ENCODE data around the gene LMNTD2.
"Not testable (repeated sequence)": the region's sequence is repeated elsewhere in the genome, so short reads cannot be mapped to it uniquely, and the experiment has no call there.

Gene LMNTD2

DNA sequence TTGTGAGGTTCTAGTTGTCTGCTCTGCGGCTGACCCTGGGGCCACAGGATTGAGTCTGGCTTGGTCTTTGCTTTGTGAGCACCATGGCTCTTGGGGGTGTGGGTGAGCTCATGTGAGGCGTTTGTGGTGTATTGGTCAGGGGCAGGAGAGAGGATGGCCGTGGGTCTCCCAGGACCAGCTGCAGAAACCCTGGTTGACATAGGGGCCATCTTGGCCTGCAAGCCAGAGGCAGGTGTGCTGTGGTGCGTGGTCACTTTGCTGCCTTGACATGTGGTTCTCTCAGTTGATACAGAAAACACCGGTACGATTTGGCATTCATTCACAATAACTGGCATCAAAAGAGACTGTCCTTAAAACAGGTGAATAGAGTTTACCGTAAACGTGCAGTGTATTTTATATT is 27.0 kb upstream of the LMNTD2 start:
- no peak for DNase-seq

DNA sequence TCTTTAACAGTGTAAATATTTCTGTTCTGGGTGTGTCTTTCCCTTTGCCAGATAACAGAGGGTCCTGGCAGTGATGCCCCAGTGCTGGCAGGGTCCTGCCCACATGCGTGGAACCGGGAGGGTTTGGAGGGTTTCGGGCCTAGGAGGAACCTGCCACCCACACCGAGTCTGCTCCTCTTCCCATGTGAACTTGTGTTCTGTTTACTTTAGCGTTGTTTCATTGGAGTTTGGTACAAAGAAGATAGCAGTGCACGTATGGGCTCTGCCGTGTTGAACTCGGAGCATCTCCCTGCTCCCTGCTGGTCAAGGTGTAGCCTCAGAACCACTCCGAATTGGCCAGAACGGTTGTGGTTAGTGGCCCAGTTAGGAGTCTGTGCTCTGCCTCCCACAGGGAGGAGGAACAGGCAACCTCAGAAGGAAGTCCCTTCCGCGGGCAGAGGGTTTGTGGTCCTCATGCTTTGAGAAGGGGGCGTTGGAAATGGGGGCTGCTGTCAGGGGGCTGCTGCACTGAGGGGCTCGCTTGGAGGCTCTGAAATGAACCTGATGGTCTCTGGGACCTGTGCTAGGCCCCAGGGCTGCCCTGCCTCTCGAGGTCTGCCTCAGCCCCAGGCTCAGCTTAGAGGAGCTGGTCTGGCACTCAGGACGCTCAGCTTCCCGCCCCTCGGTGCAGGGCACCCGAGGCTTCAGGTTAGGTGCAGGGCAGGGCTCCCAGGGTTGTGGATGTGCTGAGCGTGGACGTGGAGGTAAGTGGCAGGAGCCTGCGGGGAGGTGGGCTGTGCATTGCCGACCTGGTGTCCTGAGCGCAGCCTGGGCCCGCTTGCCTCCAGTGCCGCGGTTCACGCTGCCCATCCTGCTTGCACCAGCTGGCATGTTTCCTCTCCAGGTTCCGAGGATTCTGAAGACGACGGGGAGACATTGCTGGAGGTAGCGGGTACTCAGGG is 26.1 kb upstream of the LMNTD2 start:
- DNase-seq: no peak

DNA sequence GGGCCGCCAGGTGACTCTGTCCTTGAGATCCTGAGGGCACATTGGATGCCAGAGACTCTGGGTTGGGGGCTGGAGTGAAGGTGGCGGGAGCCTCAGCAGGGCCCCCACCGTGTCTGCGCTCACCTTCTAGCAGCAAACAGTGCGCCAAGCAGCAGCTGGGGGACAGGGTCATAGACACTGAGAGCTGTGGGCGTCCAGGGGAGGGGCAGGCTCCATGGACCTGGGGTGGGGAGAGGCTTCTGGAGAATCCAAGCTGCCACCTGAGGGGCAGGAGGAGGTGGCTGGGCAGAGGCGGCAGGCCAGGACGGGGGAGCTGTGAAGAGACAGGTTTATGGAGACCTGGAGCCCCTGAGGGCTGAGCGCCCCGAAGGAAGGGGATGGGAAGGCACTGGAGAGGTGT is 23.7 kb upstream of the LMNTD2 start:
- DNase-seq: no peak

DNA sequence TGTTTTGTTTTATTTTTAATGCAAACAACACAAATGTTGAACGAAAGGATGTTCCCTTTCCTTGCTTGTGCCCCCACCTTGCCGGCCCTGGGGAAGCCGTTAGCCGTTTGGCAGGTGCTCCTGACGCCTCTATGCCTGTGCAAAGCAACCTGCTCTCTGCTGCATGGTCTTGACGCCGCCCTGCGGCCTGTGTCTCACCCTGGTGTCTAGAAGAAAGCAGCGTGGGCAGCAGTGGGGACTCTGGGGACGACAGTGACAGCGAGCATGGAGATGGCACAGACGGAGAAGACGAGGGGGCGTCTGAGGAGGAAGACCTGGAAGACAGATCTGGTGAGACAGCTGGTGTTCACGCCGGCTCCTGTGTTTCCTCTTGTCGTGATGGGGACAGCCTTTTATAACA is 21.2 kb upstream of the LMNTD2 start:
- no peak for DNase-seq

DNA sequence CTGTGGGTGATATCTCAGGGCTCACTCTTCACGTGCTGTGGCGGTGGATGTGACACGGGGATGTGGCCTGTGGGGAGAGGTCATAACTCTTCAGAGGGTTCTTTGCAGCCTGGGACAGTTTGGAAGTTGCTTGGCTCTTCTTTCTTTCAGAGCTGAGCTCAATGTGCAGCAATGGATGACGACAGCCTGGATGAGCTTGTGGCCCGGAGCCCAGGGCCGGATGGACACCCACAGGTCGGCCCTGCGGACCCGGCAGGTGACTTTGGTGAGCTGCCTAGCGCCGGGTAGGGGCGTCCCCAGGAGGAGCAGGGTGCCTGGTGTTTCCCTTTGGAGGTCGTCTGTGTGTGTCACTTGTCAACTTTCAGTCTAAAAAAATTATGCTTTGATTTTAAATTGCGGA is 20.8 kb upstream of the LMNTD2 start:
- DNase-seq: no peak

DNA sequence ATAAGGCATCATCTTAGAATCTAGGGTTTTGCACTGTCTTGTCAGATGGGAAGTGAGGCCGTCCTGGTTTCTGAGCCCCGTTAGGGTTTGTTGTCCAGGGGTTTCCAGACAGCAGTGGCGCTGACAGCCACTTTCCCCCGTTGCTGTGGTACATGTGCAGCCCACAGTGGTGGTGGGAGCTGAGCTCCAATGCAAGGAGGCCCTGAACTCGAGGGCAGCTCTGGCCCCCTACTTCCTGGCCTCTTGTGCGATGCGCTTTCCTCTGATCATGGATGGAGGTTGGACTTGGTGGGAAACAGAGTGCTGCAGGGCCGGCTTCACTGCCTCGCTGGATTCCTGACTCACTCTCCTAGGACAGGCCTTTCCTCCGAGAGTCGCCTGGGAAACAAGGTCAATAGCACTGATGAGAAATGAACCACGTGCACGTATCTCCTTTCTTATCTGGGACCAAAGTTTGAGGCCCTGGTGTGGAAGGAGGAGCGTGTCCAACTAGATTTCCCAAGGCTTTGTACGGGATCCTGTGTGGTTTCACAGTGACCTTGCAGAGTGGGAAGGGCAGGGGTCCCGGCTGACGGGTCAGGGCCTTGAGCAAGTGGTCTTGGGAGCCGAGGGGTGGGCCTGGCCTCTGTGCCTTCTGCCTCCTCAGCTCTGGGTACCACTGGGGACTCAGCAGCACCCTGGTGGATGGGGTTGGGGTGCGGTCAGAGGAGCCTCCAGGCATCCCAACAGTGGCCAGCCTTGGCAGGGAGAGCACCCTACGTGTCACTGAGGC is 19.5 kb upstream of the LMNTD2 start:
- no peak for DNase-seq

DNA sequence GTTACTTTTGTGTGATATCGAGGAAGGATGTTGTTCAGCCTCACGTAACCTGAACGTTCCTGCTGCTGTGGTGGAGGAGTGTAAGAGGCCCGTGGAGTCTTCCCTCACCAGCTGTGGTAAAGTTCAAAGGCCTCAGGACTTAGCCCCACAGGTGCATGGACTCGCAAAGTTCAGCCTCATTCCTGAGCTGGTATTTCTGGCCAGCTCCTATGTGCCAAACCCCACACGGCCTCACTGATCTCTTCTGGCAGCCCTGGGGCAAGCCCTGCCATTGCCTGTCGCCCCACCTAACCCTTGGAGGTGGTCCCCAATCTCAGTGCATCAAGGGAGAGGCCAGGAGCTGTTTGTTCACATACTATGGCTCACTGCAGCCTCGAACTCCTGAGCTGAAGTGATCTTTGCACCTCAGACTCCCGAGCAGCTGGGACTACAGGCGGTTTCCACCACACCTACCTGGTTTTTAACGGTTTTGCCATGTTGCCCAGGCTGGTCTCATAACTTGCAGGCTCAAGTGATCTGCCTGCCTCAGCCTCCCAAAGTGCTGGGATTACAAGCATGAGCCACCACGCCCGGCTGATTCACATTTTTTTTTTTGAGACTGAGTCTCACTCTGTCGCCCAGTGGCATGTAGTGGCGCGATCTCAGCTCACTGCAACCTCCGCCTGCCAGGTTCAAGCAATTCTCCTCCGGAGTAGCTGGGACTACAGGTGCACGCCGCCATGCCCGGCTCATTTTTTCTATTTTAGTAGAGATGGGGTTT is 17.9 kb upstream of the LMNTD2 start:
- DNase-seq: no peak

DNA sequence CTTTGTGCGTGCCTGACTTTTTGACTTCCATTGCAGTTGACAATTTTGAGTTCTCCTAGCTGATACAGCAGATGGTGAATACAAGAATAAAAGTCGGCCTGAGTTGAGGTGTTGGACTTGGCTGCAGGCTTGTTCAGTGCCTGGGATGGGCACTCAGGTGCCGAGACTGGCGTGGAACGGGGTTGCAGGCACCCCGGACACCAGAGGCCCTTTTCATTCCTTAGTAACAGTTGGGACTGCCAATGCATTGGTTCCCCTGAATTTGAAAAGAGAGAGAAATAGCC is 17.0 kb upstream of the LMNTD2 start:
- no peak for DNase-seq

DNA sequence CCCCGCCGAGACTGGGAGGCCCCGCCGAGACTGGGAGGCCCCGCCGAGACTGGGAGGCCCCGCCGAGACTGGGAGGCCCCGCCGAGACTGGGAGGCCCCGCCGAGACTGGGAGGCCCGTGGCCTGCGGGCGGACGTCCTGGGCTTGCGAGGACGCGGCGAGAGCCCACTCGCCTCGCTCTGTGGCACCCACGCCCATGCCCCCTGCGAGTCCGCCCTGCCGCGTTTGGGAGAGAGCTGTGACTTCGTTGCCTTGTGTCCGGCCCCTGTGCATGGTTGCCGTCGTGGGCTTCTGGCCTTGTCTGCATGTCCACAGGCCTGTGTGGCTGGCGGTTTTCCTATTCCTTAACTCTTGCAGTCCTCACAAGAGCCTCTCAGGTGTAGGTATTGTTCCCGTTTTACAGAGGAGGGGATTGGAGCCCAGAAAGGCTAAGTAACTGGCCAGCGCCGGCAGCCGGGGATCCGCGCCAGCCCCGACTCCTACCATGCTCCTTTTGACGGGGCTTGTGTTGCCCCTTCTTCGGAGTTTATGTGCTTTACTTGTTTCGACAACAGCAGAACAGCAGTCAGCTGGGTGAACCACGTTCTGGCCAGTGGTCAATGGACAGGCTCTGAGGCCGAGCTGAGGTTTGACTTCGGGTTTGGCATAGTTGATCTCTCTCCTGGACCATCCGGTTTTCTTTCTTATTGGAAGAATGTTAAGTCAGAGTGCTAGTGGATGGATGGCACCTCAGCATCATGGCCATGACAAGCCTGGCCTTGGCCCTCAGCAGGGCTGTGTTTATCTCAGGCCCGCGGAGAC is 16.5 kb upstream of the LMNTD2 start:
- no peak for DNase-seq

DNA sequence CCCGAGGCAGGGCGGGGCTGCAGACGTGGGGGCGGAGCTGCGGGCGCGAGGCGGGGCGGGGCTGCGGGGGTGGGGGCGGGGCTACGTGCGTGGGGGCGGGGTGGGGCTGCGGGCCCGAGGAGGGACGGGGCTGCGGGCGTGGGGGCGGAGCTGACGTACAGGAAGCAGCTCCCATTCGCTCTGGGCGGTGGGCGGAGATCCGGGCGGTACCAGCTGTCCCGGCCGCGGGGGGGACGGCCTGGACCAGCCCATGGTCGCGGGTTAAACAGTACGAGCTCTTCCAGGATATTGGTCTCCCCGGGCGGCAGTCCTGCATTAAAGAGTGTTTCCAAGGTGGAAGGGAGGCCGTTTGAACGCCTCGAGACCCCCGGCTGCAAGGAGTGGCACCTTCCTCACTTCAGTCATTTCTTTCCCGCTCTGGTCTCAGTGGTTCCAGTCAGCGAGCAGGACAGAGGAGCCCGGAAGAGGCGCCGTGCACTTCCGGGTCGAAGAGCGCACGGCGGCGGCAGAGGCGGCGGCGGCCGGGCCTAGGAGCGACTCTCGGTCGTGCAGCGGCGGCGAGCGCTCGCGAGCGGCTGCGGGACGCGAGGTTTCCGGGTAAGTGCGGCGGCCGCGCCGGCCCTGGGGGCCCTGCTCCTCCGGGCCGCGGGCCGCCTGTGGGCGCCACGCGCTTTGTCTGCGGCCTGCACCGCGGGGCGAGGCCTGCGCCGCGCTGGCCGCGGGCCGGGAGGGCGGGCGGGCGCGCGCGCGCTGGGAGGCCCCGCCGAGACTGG is 15.6 kb upstream of the LMNTD2 start, which contains the start of gene PHRF1:
Gene PHRF1, plus strand, starts transcription at position 475 of the 773 bp plus-strand sequence. CDS start 5,043 bp downstream, outside the sequence.
- peak; percentile 69 for DNase-seq

DNA sequence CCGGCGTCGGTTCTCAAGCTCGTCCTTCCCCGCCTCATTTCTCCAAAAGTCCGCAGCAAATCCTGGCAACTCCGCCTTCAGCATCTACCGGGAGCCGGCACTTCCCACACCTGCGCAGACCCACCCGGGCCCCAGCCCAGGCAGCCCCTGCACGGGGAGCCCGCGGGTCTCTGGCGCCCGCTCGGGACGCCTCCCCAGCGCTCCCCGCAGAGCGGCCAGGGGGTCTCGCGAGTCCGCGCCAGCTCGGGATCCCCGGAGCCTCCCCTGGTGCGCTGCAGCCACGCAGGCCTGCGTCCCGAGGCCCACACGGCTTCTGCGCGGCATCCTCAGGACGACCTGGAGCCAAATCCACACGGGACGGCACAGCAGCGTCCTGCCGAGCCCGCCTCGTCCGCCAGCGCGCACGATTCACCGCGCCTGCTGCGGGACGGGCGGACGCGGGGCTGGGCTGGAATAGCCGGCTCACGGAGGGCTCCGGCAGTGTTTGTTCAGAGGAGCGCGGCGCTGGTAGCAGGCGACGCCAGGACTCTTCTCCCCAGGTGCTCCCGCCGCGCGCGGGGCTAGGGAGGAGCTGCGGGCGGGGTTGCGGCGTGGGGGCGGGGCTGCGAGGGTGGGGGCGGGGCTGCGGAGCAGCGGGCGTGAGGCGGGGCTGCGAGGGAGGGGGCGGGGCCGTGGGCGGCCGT is 14.9 kb upstream of the LMNTD2 start:
- DNase-seq: no peak

DNA sequence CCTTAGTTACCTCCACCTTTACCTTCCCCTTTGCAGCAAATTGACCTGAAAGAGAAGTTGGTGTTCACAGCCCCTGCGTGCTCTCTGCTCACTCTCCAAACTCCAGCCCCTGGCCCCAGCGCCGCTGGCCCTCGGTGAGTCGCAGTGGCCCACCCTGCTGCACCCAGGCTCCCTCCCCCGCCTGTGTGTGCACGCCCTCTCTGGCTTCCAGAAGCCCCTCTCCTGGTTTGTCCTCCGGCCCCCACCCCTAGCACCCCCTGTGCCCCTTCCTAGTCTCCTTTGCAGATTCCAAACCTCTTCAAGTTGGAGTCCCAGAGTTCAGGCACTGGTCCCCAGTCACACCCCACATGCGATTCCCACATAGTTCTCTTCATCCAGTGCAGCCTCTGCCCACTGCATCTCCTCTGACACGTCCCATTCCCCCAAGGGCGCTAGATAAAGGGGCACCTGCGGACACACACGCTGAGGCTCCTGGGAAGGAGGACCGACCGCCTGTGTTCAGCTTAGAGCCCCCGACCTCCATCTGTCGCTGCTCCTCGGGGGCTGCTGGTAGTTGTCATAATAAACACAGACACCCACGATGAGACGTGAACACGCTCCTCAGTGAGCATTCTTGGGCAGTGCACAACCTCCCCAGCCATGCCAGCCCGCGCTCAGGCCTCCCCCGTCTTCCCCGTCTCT is 14.2 kb upstream of the LMNTD2 start:
- no peak for DNase-seq

DNA sequence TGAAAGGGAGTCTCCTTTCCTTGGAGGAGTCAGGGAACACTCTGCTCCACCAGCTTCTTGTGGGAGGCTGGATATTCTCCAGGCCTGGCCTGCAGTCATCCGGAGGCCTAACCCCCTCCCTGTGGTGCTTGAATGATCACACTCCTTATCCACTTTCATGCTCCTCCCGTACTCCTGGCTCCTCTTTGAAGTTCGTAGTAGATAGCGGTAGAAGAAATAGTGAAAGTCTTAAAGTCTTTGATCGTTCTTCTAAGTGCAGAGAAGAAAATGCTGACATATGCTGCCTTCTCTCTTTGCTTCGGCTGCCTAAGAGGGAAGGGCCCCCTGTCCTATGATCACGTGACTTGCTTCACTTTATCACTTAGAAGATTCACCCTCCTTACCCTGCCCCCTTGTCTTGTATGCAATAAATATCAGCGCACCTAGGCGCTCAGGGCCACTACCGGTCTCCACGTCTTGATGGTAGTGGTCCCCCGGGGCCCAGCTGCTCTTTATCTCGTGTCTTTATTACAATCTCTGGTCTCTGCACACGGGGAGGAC is 13.6 kb upstream of the LMNTD2 start:
- DNase-seq: not testable (repeated sequence)

DNA sequence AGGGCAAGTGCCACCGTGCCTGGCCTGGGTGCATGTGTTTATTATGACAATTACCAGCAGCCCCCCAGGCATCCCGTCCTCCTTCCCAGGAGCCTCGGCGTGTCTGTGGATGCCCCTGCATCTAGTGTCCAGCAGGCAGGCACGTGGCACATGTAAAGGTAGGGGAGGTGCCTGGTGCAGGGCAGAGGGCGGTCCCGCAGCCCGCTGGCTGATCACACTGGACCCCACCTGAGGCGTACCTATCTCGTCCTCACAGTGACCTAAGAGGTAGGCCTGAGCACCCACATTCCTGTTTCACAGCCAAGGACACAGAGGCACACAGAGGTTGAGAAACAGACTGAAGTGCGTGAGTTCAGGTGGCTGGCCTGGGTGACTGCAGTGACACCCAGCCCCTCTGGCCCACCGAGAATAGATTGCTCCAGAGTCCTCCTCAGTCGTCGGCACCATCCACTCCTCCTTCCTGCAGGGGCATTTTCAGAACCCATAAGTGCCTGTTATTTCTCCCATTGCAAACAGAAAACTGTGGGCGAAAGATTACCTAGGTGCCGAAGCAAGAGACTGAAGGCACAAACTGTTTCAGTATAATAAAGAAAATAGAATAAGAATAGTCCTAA is 12.7 kb upstream of the LMNTD2 start:
- DNase-seq: no peak

DNA sequence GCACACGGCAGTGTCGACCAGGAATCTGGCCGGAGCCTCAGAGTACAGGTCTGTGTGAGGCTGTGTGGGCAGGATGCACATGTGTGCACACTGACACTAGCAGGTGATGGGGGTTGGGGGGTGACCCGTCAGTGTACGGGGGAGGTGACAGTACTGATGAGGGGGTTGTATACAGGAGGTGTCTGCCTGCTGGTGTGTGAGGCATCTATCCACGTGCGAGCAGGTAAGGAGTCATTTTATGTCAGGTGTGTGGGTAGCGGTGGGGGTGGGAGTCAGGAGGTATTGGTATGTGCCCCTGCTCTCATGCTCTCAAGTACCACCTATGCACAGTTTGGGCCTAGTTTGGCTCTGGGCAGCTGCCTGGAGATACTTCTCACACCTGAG is 11.3 kb upstream of the LMNTD2 start:
- DNase-seq: no peak

DNA sequence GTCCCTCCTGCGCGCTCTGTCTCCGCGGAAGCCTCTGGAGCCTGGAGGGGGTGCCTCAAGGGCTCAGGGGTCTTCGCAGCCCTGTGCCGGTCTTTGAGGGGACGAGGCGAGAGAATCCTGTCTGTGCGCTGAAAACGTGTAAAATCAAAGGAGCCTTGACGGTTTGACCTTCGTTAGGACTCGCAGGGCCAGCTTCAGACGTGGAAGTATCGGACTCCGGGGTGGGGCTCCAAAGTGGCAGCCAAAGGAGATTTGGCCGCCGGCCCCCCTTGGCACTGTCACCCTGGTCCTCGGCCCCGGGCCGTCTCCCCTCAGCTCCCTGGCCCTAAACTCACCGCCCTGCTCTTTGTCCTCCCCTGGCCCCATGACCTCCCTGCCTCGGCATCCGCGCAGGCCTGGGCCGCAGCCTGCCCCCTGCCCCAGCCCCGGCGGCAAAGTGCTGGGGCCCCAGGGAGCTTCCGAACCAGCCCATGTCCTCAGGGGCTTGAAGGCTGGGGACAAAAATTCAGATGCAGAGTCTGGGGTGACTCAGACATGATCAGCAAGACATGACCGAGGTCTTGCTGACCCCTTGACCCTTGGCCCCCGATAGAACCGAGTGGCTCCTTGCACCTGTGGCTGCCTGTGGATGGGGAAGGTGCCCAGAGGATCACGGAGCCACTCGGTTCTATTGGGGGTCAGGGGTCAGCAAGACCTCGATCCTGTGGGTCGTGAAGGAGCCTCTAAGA is 8.8 kb upstream of the LMNTD2 start:
- DNase-seq: no peak

DNA sequence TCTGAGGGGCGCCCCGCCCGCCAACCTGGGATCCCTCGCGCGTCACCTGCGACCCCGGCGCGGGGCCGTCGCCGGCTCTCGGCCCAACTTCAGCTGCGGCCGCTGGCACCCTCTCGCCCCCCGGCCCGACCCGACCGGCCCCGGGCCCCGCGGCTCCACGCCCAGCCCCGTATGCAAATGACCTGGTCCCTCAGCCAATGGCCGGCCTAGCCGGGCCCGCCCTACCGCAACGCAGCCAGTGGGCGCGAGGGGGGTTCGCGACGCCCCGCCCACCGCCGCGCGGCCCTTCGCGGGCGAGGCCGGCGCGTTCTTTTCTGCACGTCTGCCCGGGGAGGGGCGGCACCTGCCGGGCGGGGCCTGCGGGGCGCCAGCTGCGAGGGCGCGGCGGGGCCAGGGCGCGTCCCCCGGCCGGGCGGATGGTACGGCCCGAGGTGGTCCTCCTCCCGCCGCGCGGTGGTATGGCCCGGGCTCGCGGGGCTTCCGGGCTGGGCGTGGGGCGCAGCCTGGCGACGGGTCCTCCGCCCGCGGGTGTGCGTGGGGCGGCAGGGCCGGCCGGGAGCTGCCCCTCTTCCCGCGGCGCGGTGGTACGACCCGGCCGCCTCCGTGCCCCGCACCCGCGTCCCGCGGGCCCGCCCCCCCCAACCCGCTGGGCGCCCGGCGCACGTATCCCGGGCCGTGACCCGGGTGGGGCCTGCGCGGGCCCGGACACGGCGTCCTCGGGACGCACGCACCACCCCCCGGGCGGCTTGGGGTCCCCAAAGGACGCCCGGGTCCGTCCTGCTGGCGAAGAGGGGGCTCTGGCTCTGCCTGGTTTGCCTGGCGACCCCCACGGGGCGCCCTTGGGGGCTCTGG is 8.0 kb upstream of the LMNTD2 start:
- DNase-seq: peak; percentile 80

DNA sequence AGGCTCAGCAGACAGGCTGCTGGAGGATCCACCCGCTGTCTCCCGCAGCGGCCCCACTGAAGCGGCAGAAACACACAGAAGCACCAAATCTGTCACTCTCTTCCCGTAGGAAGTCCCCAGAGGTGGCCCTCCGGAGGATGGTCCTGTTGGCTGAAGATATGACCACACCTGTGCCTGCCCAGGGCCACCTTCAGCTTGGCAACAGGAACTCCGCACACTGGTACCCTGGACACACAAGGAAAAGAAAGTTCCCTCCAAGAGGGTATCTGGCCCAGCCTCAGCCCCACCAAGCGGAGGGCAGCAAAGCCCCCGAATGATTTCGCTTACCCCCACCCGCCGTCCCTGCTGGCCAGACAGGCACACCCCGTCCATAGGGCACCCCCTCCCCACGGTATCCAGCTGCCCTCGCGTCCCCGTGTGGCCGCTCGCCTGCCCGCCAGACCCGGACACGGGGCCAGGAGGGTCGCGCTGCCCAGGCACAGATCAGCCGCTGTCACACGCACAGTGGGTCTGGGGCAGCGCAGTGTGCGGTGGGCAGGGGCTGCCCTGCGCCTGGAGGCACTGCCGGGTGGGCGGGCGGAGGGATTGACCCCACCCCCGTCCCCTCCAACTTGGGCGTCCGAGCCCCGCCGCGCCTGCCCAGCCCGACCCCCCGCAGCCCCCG is 7.2 kb upstream of the LMNTD2 start:
- DNase-seq: no peak
